MM.1S (cell line): ENCODE results near the gene RPL35.

Experiments used
- DNase-seq: peaks from one replicate; pipeline ENCODE4 v3.0.0-alpha.2; 2015
- H2AFZ ChIP-seq: fragments of 300-600 bp; sonication (generic); 2 replicates; pipeline ENCODE4 v1.6.0; 2016; ENCODE audit warnings: antibody characterized with exemption, low read length
- H3F3A ChIP-seq: fragments of 300-600 bp; sonication (generic); 2 replicates; pipeline ENCODE4 v1.6.1; 2016; ENCODE audit warnings: mild to moderate bottlenecking, antibody characterized with exemption, low read length, moderate library complexity, mixed read lengths; ENCODE audit not compliant: insufficient read depth
- H3K27ac ChIP-seq: fragments of 300-600 bp; sonication (generic); 2 replicates; pipeline ENCODE4 v1.5.1; 2016; ENCODE audit warnings: mild to moderate bottlenecking, low read length
- H3K27me3 ChIP-seq: fragments of 300-600 bp; sonication (generic); replicated peaks from 2 replicates; pipeline ENCODE4 v1.6.0; 2016; ENCODE audit warnings: low read length; ENCODE audit not compliant: insufficient read depth
- H3K36me3 ChIP-seq: fragments of 300-600 bp; sonication (generic); replicated peaks from 2 replicates; pipeline ENCODE4 v1.6.1; 2016; ENCODE audit warnings: mild to moderate bottlenecking, low read length, mixed read lengths; ENCODE audit not compliant: insufficient read depth
- H3K4me1 ChIP-seq: fragments of 300-600 bp; sonication (generic); 2 replicates; pipeline ENCODE4 v1.6.1; 2016; ENCODE audit warnings: low read length, mixed read lengths
- H3K4me2 ChIP-seq: fragments of 300-600 bp; sonication (generic); 2 replicates; pipeline ENCODE4 v1.6.0; 2016; ENCODE audit warnings: low read depth, low read length
- H3K4me3 ChIP-seq: fragments of 300-600 bp; sonication (generic); 2 replicates; pipeline ENCODE4 v1.5.1; 2016; ENCODE audit warnings: low read length, mixed read lengths
- H3K79me2 ChIP-seq: fragments of 300-600 bp; sonication (generic); 2 replicates; pipeline ENCODE4 v1.6.1; 2016; ENCODE audit warnings: mixed run types, low read length, mixed read lengths
- H3K9ac ChIP-seq: fragments of 300-600 bp; sonication (generic); 2 replicates; pipeline ENCODE4 v1.6.1; 2016; ENCODE audit warnings: low read length, mixed read lengths
- H3K9me2 ChIP-seq: fragments of 300-600 bp; sonication (generic); replicated peaks from 2 replicates; pipeline ENCODE4 v1.6.1; 2016; ENCODE audit warnings: mild to moderate bottlenecking, low read length, mixed read lengths; ENCODE audit not compliant: insufficient read depth
- H3K9me3 ChIP-seq: fragments of 300-600 bp; sonication (generic); replicated peaks from 2 replicates; pipeline ENCODE4 v1.6.1; 2016; ENCODE audit warnings: mild to moderate bottlenecking, low read length, mixed read lengths; ENCODE audit not compliant: insufficient read depth
- H4K20me1 ChIP-seq: fragments of 300-600 bp; sonication (generic); 2 replicates; pipeline ENCODE4 v1.6.1; 2016; ENCODE audit warnings: mild to moderate bottlenecking, low read length, moderate library complexity, mixed read lengths; ENCODE audit not compliant: insufficient read depth
- CTCF ChIP-seq: fragments of 300-600 bp; sonication (generic); IDR thresholded peaks from 2 replicates; pipeline ENCODE4 v1.5.1; 2016; ENCODE audit warnings: antibody characterized with exemption, low read length, mixed read lengths
- EZH2 ChIP-seq: fragments of 300-600 bp; sonication (generic); optimal IDR thresholded peaks from 2 replicates; pipeline ENCODE3; 2017; ENCODE audit warnings: low read depth, mild to moderate bottlenecking, antibody characterized with exemption, low read length, mixed read lengths
- EZH2phosphoT487 ChIP-seq: fragments of 300-600 bp; sonication (generic); IDR thresholded peaks from 2 replicates; pipeline ENCODE4 v1.6.1; 2018; ENCODE audit warnings: antibody characterized with exemption, low read length

Gene RPL35

GRCh38 chr9:124899845-124900244 is 38.1 kb upstream of the RPL35 start:
- Histone ChIP-seq H3K9ac (no peak overlapping the region), H3K27ac (no peak overlapping the region), H3K4me2 (no peak overlapping the region)

GRCh38 chr9:124897570-124898460 is 36.1 kb upstream of the RPL35 start:
- no peak for DNase-seq
- H3K27ac ChIP-seq, result no peak overlapping the region
- no peaks in the 10 kb centered on the region for H3K36me3 ChIP-seq
- H3F3A ChIP-seq, result no peaks in the 10 kb centered on the region
- H4K20me1 ChIP-seq, result no peaks in the 10 kb centered on the region
- H3K4me2 ChIP-seq, result no peak overlapping the region
- H3K79me2 ChIP-seq, result no peaks in the 10 kb centered on the region
- no peaks in the 10 kb centered on the region for H3K27me3 ChIP-seq
- no peak overlapping the region for H3K4me3 ChIP-seq
- no peaks in the 10 kb centered on the region for H3K9me3 ChIP-seq
- no peaks in the 10 kb centered on the region for H3K9me2 ChIP-seq
- H3K4me1 ChIP-seq, result no peaks in the 10 kb centered on the region
- TF ChIP-seq EZH2 (no peak), CTCF (no peak), EZH2phosphoT487 (no peak)
- no peak overlapping the region for H2AFZ ChIP-seq
- no peak overlapping the region for H3K9ac ChIP-seq

More at GRCh38 chr9:124899845-124900244, 38.1 kb upstream of the RPL35 start:
- TF ChIP-seq EZH2phosphoT487 (no peak), CTCF (no peak), EZH2 (no peak)
- H3K36me3 ChIP-seq, result no peaks in the 10 kb centered on the region
- no peaks in the 10 kb centered on the region for H3K9me2 ChIP-seq
- no peaks in the 10 kb centered on the region for H3K27me3 ChIP-seq
- no peak for DNase-seq
- H3F3A ChIP-seq, result no peaks in the 10 kb centered on the region
- no peaks in the 10 kb centered on the region for H3K9me3 ChIP-seq
- H2AFZ ChIP-seq, result no peak overlapping the region
- no peaks in the 10 kb centered on the region for H3K4me1 ChIP-seq
- H4K20me1 ChIP-seq, result no peaks in the 10 kb centered on the region
- H3K4me3 ChIP-seq, result no peak overlapping the region
- no peaks in the 10 kb centered on the region for H3K79me2 ChIP-seq

- no peaks in the 10 kb centered on the region for H3K27me3 ChIP-seq
- H3K27ac ChIP-seq, result no peak overlapping the region
- H3K36me3 ChIP-seq, result no peaks in the 10 kb centered on the region
- H3K9me3 ChIP-seq, result no peaks in the 10 kb centered on the region
- H3K4me3 ChIP-seq, result no peak overlapping the region
- H3K79me2 ChIP-seq, result no peaks in the 10 kb centered on the region
- TF ChIP-seq EZH2 (no peak), CTCF (peak; percentile 51), EZH2phosphoT487 (no peak)
- no peaks in the 10 kb centered on the region for H3F3A ChIP-seq
- no peak overlapping the region for H3K9ac ChIP-seq
- H2AFZ ChIP-seq, result no peak overlapping the region
- no peaks in the 10 kb centered on the region for H4K20me1 ChIP-seq
- DNase-seq, result peak; percentile 37
- no peak overlapping the region for H3K4me2 ChIP-seq
- no peaks in the 10 kb centered on the region for H3K4me1 ChIP-seq
- no peaks in the 10 kb centered on the region for H3K9me2 ChIP-seq
Measured at GRCh38 chr9:124894741-124895170, 33.0 kb upstream of the RPL35 start.
